Stimulated activated CD4-positive, alpha-beta T cell treated with anti-CD3 and anti-CD28 coated beads, Interleukin-2, amount 100 ng/mL, for 4 hours (primary cell): ENCODE measurements around the gene HK1.

ENCODE experiments used
- DNase-seq: peaks from one replicate; pipeline ENCODE4 v3.0.0-alpha.2; 2020; ENCODE audit warnings: low read depth

The HK1 gene

GRCh38 chr10:69404786-69405185, 126.5 kb downstream of the HK1 start:
- DNase-seq = no peak

- no peak for DNase-seq
These were observed 126.9 kb downstream of the HK1 start for GRCh38 chr10:69405221-69405620.

GRCh38 chr10:69406302-69406811, 128.1 kb downstream of the HK1 start:
- no peak for DNase-seq

GRCh38 chr10:69406816-69407580, 128.7 kb downstream of the HK1 start:
- no peak for DNase-seq

- DNase-seq = no peak
These were observed 129.5 kb downstream of the HK1 start for GRCh38 chr10:69407621-69408301.

GRCh38 chr10:69408318-69409175, 130.3 kb downstream of the HK1 start:
- DNase-seq = peak; percentile 82

GRCh38 chr10:69409176-69409495, 130.8 kb downstream of the HK1 start:
- DNase-seq = no peak

- DNase-seq = no peak
These were observed 131.7 kb downstream of the HK1 start for GRCh38 chr10:69409968-69410367.

GRCh38 chr10:69410487-69410886, 132.2 kb downstream of the HK1 start:
- no peak for DNase-seq

- no peak for DNase-seq
These were observed 133.2 kb downstream of the HK1 start for GRCh38 chr10:69411476-69411875.

GRCh38 chr10:69412232-69412790, 134.0 kb downstream of the HK1 start:
- DNase-seq = no peak

GRCh38 chr10:69413221-69413865, 135.0 kb downstream of the HK1 start:
- no peak for DNase-seq

GRCh38 chr10:69414036-69415018, 136.0 kb downstream of the HK1 start:
- DNase-seq = no peak

GRCh38 chr10:69415049-69415448, 136.8 kb downstream of the HK1 start:
- no peak for DNase-seq

GRCh38 chr10:69415951-69416350, 137.7 kb downstream of the HK1 start:
- DNase-seq = no peak

- no peak for DNase-seq
These were observed 138.4 kb downstream of the HK1 start, which contains the start of gene TACR2 for GRCh38 chr10:69416695-69417094. Gene TACR2, minus strand, starts transcription at chr10:69416918. Its CDS starts 595 bp downstream, at chr10:69416323.

- DNase-seq = no peak
These were observed 139.2 kb downstream of the HK1 start for GRCh38 chr10:69417542-69417941.

GRCh38 chr10:69418052-69418752, 139.9 kb downstream of the HK1 start:
- no peak for DNase-seq

GRCh38 chr10:69419096-69419743, 140.9 kb downstream of the HK1 start:
- DNase-seq = no peak
